Measurements from ENCODE around the gene FUT1.
A peak's percentile ranks its signal among the peaks of the same experiment; 100 is the strongest.

FUT1 gene

DNA sequence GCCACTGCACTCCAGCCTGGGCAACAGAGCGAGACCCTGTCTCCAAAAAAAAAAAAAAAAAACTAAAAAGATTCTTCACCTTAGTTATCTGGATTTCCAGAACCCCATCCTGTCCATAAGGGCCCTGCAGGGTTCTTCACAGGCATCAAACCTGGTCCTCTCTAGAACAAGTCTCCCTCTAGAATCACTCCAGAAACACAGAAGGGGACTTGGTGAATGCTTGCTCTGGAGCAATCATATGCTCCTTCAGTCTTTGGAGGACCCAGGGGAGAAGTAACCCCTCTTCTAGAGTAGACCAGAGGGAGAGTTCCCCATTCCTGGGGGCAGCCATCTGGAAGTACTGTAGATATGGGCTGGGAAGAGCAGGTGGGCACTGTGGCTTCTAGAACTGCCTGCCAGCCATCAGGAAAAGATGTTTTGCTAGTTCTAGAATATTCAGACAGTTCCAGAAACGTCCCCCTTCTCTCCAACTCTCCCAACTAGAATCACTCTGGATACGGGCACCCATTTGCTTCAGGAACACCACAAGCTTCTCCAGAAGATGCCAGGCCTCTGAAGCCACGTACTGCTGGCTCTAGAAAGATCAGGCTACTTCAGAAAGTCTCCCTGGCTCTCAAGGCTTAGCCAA lies 2.8 kb downstream of the FUT1 start:
- Histone ChIP-seq H3K4me3 (ENCODE audit: low read depth in 1 of 2, low read length in 2 of 2) (no peak overlapping the region), H3K27ac (ENCODE audit: low read length) (no peak overlapping the region), H3K4me1 (ENCODE audit: control insufficient read depth in 1 of 2, insufficient read depth in 2 of 2, low read length in 2 of 2) (peaks cover 0 to 17% of the 10 kb centered on the region in 2 donors)

GRCh38 chr19:48746738-48747575 lies 5.5 kb downstream of the FUT1 start, which contains the start of gene IZUMO1:
Gene IZUMO1 (minus strand): TSS chr19:48746909. CDS start chr19:48745859, 1,050 bp downstream.
- no peaks in the 10 kb centered on the region for H3K27me3 ChIP-seq (ENCODE audit: low read depth, low read length)
- H3K4me3 ChIP-seq (ENCODE audit: low read depth in 1 of 2, low read length in 2 of 2): peak within 1 kb of the TSS; percentile 16 to 44
- H3K4me1 ChIP-seq (ENCODE audit: control insufficient read depth in 1 of 2, insufficient read depth in 2 of 2, low read length in 2 of 2): peaks cover 0 to 7% of the 10 kb centered on the region in 2 donors
- H3K27ac ChIP-seq (ENCODE audit: low read length): no peak within 1 kb of the TSS
- no peaks in the 10 kb centered on the region for H3K9me3 ChIP-seq (ENCODE audit: control insufficient read depth in 1 of 2, low read length in 2 of 2)
- no peaks in the 10 kb centered on the region for H3K36me3 ChIP-seq (ENCODE audit: control insufficient read depth in 1 of 2, insufficient read depth in 2 of 2, low read length in 2 of 2)

More for the DNA sequence above, 2.8 kb downstream of the FUT1 start:
- H3K27me3 ChIP-seq (ENCODE audit: low read depth, low read length): no peaks in the 10 kb centered on the region
- no peaks in the 10 kb centered on the region for H3K36me3 ChIP-seq (ENCODE audit: control insufficient read depth in 1 of 2, insufficient read depth in 2 of 2, low read length in 2 of 2)
- H3K9me3 ChIP-seq (ENCODE audit: control insufficient read depth in 1 of 2, low read length in 2 of 2): no peaks in the 10 kb centered on the region

DNA sequence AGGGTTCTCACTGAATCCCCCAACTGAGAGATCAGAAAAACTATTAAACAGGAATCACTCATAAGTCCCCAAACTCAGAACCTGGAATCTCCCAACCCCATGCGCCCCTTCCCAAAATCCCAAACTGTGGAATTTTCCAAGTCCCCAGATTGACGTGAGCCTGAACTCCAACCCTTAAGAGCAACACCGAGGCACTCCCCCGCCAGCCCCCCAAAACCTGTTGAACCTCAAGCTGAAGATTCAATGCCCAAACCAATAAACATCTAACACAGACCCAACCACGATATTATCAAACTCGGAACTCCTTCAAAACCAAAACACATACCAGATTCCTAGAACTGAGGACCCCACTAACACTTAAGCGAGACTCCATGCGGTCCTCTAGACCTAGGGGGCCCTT lies 6.3 kb downstream of the FUT1 start:
- H3K27ac ChIP-seq (ENCODE audit: low read length): no peak overlapping the region
- H3K27me3 ChIP-seq (ENCODE audit: low read depth, low read length): no peaks in the 10 kb centered on the region
- no peaks in the 10 kb centered on the region for H3K9me3 ChIP-seq (ENCODE audit: control insufficient read depth in 1 of 2, low read length in 2 of 2)
- peaks cover 0 to 7% of the 10 kb centered on the region in 2 donors for H3K4me1 ChIP-seq (ENCODE audit: control insufficient read depth in 1 of 2, insufficient read depth in 2 of 2, low read length in 2 of 2)
- H3K4me3 ChIP-seq (ENCODE audit: low read depth in 1 of 2, low read length in 2 of 2): no peak overlapping the region
- no peaks in the 10 kb centered on the region for H3K36me3 ChIP-seq (ENCODE audit: control insufficient read depth in 1 of 2, insufficient read depth in 2 of 2, low read length in 2 of 2)

DNA sequence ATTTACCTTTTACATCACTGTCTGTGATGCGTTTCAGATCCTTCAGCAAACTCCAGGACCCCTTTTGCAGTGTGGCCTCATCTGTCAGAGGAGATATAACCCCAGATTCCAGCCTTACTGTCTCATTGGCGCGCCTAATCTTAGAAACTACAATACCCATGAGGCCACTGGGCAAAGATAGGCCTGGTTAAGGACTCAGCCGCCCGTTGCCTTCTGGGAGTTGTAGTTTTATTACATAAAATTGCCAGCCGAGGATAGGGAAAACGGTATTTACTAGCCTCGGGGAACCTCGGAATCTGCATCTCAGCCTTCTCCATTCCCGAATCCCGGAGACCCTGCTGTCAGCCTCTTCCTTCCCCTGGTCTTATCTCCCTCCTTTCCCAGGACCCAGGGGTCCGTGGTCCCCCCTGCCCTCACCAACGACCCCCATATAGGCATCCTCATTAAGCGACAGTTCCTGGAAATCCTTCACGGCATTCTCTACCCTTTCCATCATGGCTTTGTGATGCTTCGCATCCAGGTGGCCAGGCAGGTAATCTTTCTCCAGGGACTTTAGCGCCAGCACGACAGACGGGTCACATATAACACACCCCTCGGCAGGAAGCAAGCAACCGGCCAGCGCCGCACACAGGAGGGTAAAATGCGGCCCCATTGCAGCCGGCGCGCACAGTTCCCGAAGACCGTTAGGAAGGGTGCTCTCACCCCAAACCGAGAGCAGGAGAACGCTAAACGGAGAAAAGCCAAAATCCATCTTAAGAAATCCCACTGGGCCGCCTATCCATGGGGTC lies 7.0 kb downstream of the FUT1 start:
- Histone ChIP-seq H3K4me1 (ENCODE audit: control insufficient read depth in 1 of 2, insufficient read depth in 2 of 2, low read length in 2 of 2) (peaks cover 0 to 7% of the 10 kb centered on the region in 2 donors), H3K9me3 (ENCODE audit: control insufficient read depth in 1 of 2, low read length in 2 of 2) (no peaks in the 10 kb centered on the region), H3K27me3 (ENCODE audit: low read depth, low read length) (no peaks in the 10 kb centered on the region), H3K36me3 (ENCODE audit: control insufficient read depth in 1 of 2, insufficient read depth in 2 of 2, low read length in 2 of 2) (no peaks in the 10 kb centered on the region), H3K4me3 (ENCODE audit: low read depth in 1 of 2, low read length in 2 of 2) (no peak overlapping the region), H3K27ac (ENCODE audit: low read length) (no peak overlapping the region)

DNA sequence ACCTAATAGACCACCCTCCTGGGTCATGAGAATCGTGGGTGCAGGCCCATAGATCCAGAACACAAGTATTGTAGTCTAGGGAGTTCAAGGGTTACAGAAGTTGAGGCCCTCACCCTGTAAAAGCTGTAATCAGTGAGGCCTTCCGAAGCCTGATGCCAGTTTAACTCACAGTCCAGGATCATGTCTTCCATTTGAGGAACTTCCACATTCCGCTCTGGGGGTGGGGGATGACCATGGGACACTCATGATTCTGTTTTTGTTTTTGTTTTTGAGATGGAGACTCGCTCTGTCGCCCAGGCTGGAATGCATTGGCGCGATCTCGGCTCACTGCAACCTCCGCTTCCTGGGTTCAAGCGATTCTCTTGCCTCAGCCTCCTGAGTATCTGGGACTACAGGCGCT lies 10.3 kb downstream of the FUT1 start:
- Histone ChIP-seq H3K27ac (ENCODE audit: low read length) (peak overlapping the region; percentile 31), H3K27me3 (ENCODE audit: low read depth, low read length) (peaks cover 6% of the 10 kb centered on the region), H3K4me3 (ENCODE audit: low read depth in 1 of 2, low read length in 2 of 2) (no peak overlapping the region), H3K9me3 (ENCODE audit: control insufficient read depth in 1 of 2, low read length in 2 of 2) (no peaks in the 10 kb centered on the region), H3K36me3 (ENCODE audit: control insufficient read depth in 1 of 2, insufficient read depth in 2 of 2, low read length in 2 of 2) (no peaks in the 10 kb centered on the region), H3K4me1 (ENCODE audit: control insufficient read depth in 1 of 2, insufficient read depth in 2 of 2, low read length in 2 of 2) (peaks cover 0 to 9% of the 10 kb centered on the region in 2 donors)

GRCh38 chr19:48741129-48741999 lies 11.1 kb downstream of the FUT1 start:
- H3K9me3 ChIP-seq (ENCODE audit: control insufficient read depth in 1 of 2, low read length in 2 of 2): no peaks in the 10 kb centered on the region
- peaks cover 0 to 5% of the 10 kb centered on the region in 2 donors for H3K4me1 ChIP-seq (ENCODE audit: control insufficient read depth in 1 of 2, insufficient read depth in 2 of 2, low read length in 2 of 2)
- H3K27ac ChIP-seq (ENCODE audit: low read length): peak overlapping the region; percentile 31
- H3K27me3 ChIP-seq (ENCODE audit: low read depth, low read length): peaks cover 6% of the 10 kb centered on the region
- peak overlapping the region in 1 of 2 donors; percentile 14 for H3K4me3 ChIP-seq (ENCODE audit: low read depth in 1 of 2, low read length in 2 of 2)
- no peaks in the 10 kb centered on the region for H3K36me3 ChIP-seq (ENCODE audit: control insufficient read depth in 1 of 2, insufficient read depth in 2 of 2, low read length in 2 of 2)

DNA sequence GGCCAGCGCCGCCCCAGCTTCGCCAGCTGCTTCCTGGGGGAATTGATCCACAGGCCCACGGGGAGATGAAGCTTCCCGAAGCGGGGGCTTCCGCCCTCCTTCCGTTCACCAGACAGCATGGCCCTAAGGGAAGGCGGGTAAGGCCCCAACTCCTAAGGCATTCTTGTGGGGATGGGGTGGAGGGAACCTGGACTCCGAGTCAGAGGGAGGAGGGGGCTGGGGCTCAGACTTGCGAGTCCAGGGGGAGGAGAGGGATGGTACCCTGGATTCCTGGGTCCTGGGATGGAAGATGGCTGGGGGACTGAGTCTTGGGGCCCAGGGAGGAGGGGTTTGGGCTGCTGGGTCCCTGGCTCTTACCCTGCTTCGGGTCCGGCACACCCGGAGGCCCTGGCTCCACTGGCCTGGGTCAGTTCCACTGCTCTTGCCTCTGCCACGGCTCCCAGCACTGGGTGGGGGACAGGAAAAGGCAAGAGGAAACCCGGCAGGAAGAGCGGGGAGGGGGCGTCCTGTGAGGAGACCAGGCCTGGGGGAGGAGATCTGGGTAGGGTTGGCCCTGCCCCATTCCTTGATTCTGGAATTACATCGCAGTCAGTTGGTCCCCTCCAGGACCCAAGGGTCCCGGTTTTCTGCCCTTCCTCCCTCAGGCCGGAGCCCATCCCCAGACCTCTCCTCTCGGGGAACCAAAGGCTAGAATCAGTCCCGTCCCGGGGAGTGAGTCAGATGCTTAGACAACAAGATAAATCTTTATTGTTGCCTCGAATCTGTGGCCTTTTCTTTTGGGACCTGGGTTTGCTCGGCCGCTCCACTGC lies 12.1 kb downstream of the FUT1 start, which contains the start of gene RASIP1:
Gene RASIP1 (minus strand): TSS at position 447 of the 809 bp plus-strand sequence. CDS start 328 bp downstream, at position 119.
- Histone ChIP-seq H3K4me1 (ENCODE audit: control insufficient read depth in 1 of 2, insufficient read depth in 2 of 2, low read length in 2 of 2) (peaks cover 0 to 5% of the 10 kb centered on the region in 2 donors), H3K9me3 (ENCODE audit: control insufficient read depth in 1 of 2, low read length in 2 of 2) (no peaks in the 10 kb centered on the region), H3K27me3 (ENCODE audit: low read depth, low read length) (peaks cover 6% of the 10 kb centered on the region), H3K36me3 (ENCODE audit: control insufficient read depth in 1 of 2, insufficient read depth in 2 of 2, low read length in 2 of 2) (no peaks in the 10 kb centered on the region), H3K4me3 (ENCODE audit: low read depth in 1 of 2, low read length in 2 of 2) (peak within 1 kb of the TSS; percentile 1 to 62), H3K27ac (ENCODE audit: low read length) (peak within 1 kb of the TSS; percentile 16)

DNA sequence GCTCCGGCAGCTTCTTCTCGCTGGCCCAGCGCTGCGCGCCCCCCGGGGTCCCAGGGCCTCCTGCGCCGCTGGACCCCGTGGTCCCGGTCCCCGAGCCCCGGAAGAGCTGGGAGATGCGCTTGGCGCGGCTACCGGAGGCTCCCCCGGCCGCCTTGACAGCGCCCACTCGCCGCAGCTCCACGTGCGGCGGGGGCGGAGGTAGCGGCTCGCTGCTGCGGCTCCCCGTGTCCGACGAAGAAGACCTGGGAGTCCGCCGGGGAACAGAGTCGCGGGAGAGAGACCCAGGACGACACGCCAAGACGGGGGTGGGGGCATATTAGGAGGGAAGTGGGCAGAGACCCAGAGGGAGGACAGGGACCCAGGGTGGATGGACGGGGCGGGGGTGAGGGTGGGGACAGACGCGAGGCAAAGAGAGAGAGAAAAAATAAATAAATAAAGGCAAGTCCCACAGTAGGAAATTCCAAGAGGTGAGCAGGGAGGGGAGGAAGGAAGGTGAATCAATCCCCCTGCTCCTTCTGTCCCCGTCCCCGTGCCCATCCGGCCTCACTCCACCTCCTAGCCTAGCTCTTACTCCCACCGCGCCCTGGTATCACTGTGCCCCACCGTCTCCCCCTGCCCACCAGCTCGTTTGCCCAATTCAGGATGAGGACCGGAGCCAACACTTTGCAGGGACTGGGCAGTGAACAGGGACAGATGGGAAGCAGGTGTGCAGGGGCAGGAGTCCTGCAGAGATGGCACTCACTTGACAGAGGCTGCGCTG lies 12.9 kb downstream of the FUT1 start:
- H3K27ac ChIP-seq (ENCODE audit: low read length): no peak overlapping the region
- H3K36me3 ChIP-seq (ENCODE audit: control insufficient read depth in 1 of 2, insufficient read depth in 2 of 2, low read length in 2 of 2): no peaks in the 10 kb centered on the region
- peaks cover 6% of the 10 kb centered on the region for H3K27me3 ChIP-seq (ENCODE audit: low read depth, low read length)
- H3K4me3 ChIP-seq (ENCODE audit: low read depth in 1 of 2, low read length in 2 of 2): peak overlapping the region; percentile 1 to 62
- peaks cover 0 to 5% of the 10 kb centered on the region in 2 donors for H3K4me1 ChIP-seq (ENCODE audit: control insufficient read depth in 1 of 2, insufficient read depth in 2 of 2, low read length in 2 of 2)
- no peaks in the 10 kb centered on the region for H3K9me3 ChIP-seq (ENCODE audit: control insufficient read depth in 1 of 2, low read length in 2 of 2)

- no peaks in the 10 kb centered on the region for H3K36me3 ChIP-seq (ENCODE audit: control insufficient read depth in 1 of 2, insufficient read depth in 2 of 2, low read length in 2 of 2)
- H3K27ac ChIP-seq (ENCODE audit: low read length): peak overlapping the region; percentile 40
- H3K4me1 ChIP-seq (ENCODE audit: control insufficient read depth in 1 of 2, insufficient read depth in 2 of 2, low read length in 2 of 2): peaks cover 0 to 5% of the 10 kb centered on the region in 2 donors
- H3K4me3 ChIP-seq (ENCODE audit: low read depth in 1 of 2, low read length in 2 of 2): peak overlapping the region; percentile 23 to 62
- H3K27me3 ChIP-seq (ENCODE audit: low read depth, low read length): peaks cover 6% of the 10 kb centered on the region
- H3K9me3 ChIP-seq (ENCODE audit: control insufficient read depth in 1 of 2, low read length in 2 of 2): no peaks in the 10 kb centered on the region
Observed at GRCh38 chr19:48738557-48739403, 13.7 kb downstream of the FUT1 start.

All from muscle layer of duodenum (tissue), 2 donors.